ENCODE results near the gene BUD31. TPM values are rescaled to one million over a fixed set of nuclear protein-coding genes. Genes with fewer than 3 reads are reported as not detected.

BUD31 gene
- total RNA-seq, 8 experiments from 2014 or later: 105 to 221 (median 146) TPM

DNA sequence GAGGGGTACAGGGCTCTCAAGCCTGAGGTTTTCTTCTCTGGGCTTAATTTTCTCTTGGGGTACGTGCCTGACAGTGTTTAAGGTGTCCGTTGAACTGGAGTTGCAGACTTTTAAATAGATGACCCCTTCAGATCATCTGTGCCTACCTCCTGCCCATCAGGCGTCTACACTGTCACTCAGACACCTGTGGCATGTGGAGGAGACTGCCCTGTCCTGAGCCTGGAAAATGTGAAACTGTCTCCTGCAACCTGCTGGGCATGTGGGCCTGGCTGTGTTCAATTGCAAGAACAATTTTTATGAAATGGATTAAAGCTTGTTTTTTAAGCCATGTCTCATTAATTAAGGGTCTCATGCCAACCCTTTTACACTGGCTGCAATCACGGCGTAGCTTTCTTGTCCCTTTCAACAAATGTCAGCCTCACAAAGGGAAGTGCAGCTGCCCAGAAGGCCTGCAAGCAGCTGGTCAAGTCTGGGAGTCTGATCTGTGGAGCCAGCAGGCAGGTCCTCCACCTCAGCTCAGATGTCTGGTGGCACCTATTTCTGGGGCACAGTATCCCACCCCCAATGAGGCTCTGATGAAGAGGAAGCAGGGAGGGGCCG, 48.4 kb downstream of the BUD31 start:
- no peak for ATAC-seq (replicated peaks in 6 of 8)
- Histone ChIP-seq H3K27ac (no peak overlapping the region), H3K4me3 (no peak overlapping the region), H3K4me1 (replicated peaks in 1 of 2) (no peaks in the 10 kb centered on the region)
- 44 to 100% (median 93%) methylated on average over 1 to 4 of the region's 6 CpGs; no CpG with 5 or more reads in 5 of the 10 experiments for WGBS, 10 experiments
- in situ Hi-C loops (cut with MboI; ENCODE audit: low pct_unique_long_range_greater_than_20kb in 2 of 9, low sequenced_read_pairs in 9 of 9, unreplicated experiment in 9 of 9): no loop called here

DNA sequence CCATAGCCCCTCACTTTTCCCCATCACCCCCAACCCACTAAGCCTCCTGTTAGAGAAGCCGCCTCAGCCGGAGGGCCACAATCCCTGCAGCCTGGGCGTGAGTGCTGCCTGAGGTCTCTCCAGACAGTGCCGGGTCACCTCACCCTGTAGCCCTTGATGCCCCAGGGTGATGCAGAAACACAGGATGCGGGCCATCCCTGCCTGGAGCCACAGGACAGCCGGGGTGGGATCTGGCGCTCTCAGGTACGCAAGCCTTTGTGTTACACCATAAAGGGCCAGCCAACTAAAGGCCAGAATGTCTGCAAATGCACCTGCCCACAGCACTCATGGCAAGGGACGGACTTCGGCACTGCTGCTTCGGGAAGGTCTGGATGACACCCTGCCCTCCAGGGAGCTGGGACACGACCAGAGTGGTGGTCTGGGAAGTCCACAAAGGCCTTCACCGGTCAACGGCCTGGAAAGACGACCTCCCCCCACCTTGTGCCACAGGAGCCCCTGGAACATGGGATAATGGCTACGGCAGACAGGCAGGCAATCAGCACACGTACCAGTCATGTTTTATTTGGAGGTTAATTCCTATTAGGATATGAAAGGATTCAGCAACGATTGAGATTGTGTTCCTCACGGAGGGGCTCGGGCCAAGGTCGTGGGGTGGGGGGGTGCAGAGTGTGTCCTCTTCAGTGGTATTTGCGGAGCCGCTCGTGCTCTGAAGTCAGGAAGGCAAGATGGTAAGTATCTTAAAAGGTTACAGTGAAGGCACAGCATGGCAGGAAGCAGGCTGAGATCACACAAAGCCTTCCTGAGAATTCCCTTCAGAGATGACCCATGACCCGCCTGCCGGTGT, 49.1 kb downstream of the BUD31 start:
- H3K4me3 ChIP-seq: no peak overlapping the region
- H3K4me1 ChIP-seq (replicated peaks in 1 of 2): no peaks in the 10 kb centered on the region
- in situ Hi-C loops (cut with MboI; ENCODE audit: low pct_unique_long_range_greater_than_20kb in 2 of 9, low sequenced_read_pairs in 9 of 9, unreplicated experiment in 9 of 9): no loop called here
- H3K27ac ChIP-seq: no peak overlapping the region
- WGBS, 10 experiments: 70 to 100% (median 97%) methylated on average over 2 to 6 of the region's 26 CpGs; no CpG with 5 or more reads in 4 of the 10 experiments
- peak in 1 of 8 experiments; percentile 18 for ATAC-seq (replicated peaks in 6 of 8)

DNA sequence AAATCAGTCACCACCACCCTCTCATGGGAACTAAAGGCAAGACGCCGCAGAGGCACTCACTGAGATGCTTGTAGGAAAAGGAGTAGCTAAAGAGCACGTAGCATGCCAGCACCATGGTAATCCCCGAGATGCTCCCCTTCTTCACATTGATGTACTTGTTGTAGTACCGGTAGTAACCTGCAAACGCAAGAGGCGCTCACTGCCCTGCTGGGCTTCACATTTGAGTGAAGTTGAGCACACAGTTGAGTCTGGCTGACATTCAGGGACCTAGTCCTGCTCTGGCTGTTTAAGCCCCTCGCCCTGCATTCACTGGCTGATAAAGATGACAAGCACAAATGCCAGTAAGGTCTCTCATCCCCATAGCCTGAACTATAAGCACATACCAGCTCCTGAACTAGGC, 50.3 kb downstream of the BUD31 start:
- Histone ChIP-seq H3K4me3 (no peak overlapping the region), H3K27ac (no peak overlapping the region), H3K4me1 (replicated peaks in 1 of 2) (no peaks in the 10 kb centered on the region)
- in situ Hi-C loops (cut with MboI; ENCODE audit: low pct_unique_long_range_greater_than_20kb in 2 of 9, low sequenced_read_pairs in 9 of 9, unreplicated experiment in 9 of 9): no loop called here
- WGBS, 10 experiments: 70 to 100% (median 98%) methylated on average over 1 to 8 of the region's 8 CpGs; no CpG with 5 or more reads in 2 of the 10 experiments
- peak in 3 of 8 experiments; percentile 34 to 49 (median 37) for ATAC-seq (replicated peaks in 6 of 8)

DNA sequence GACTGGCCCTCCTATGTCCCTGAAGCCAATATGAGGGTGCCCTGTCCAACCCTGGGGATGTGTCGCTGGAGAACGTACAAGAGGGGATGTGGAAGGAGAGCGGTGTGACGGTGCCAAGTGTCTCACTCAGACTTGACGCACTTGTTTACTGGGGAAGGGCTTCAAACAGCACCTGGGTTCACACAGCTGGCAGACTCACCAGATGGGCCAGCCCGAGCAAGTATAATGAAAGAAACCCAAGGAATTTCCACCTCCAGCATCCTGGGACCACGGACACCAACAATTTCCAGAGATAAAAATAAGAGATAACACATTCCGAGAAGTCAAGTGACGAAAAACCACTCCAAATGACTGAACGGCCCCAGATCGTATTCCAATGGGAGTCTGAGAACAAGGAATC, 51.9 kb downstream of the BUD31 start:
- no peak overlapping the region for H3K4me3 ChIP-seq
- in situ Hi-C loops (cut with MboI; ENCODE audit: low pct_unique_long_range_greater_than_20kb in 2 of 9, low sequenced_read_pairs in 9 of 9, unreplicated experiment in 9 of 9): no loop called here
- whole genome bisulfite sequencing, 10 experiments: 72 to 100% (median 90%) methylated on average over 2 to 7 of the region's 11 CpGs; no CpG with 5 or more reads in 2 of the 10 experiments
- H3K27ac ChIP-seq: no peak overlapping the region
- peaks cover 3 to 8% of the 10 kb centered on the region in 2 donors for H3K4me1 ChIP-seq (replicated peaks in 1 of 2)
- ATAC-seq (replicated peaks in 6 of 8): no peak

DNA sequence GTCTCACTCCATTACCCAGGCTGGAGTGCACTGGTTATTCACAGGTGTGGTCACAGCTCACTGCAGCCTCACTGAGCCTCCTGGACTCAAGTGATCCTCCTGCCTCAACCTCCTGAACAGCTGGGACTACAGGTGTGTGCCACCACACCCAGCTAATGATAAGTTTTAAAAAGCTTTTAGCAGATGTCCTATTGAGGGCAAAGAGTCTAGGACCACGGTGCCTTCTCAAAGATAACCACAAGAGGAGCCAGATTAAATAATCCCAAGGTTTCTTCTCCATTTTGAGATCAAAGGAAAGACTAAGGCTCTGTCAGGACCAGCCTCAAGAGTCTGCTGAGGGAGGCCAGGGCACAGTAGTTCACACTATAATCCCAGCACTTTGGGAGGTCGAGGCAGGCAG, 52.5 kb downstream of the BUD31 start:
- H3K4me3 ChIP-seq: no peak overlapping the region
- H3K27ac ChIP-seq: no peak overlapping the region
- peaks cover 4 to 8% of the 10 kb centered on the region in 2 donors for H3K4me1 ChIP-seq (replicated peaks in 1 of 2)
- 93 to 100% (median 100%) methylated on average over 1 to 2 of the region's 2 CpGs; no CpG with 5 or more reads in 5 of the 10 experiments for WGBS, 10 experiments
- ATAC-seq (replicated peaks in 6 of 8): no peak
- in situ Hi-C loops (cut with MboI; ENCODE audit: low pct_unique_long_range_greater_than_20kb in 2 of 9, low sequenced_read_pairs in 9 of 9, unreplicated experiment in 9 of 9): no loop called here

DNA sequence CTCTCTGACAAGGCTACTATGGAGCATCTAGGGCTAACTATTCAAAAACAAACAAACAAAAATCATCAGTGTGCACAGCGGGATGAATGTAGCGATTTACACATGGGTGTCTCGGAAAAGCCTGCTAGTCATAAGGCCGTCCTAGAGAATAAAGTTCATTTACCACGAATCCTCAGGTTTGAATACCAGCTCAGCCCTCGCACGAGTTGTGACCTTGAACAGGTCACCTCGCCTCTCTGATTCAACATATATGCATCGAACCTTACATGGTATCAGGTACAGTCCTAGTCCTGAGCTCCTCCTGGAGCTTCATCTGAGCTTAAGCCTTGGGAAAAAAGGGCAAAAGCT, 56.6 kb downstream of the BUD31 start:
- H3K4me1 ChIP-seq (replicated peaks in 1 of 2): peaks cover 6 to 10% of the 10 kb centered on the region in 2 donors
- H3K4me3 ChIP-seq: peak overlapping the region; percentile 72 to 88 (median 82)
- in situ Hi-C loops (cut with MboI; ENCODE audit: low pct_unique_long_range_greater_than_20kb in 2 of 9, low sequenced_read_pairs in 9 of 9, unreplicated experiment in 9 of 9): no loop called here
- H3K27ac ChIP-seq: peak overlapping the region; percentile 83 to 94
- ATAC-seq (replicated peaks in 6 of 8): peak in 5 of 8 experiments; percentile 2 to 13 (median 6)
- 0 to 16% (median 6%) methylated on average over 3 to 8 of the region's 9 CpGs; no CpG with 5 or more reads in 2 of the 10 experiments for WGBS, 10 experiments

DNA sequence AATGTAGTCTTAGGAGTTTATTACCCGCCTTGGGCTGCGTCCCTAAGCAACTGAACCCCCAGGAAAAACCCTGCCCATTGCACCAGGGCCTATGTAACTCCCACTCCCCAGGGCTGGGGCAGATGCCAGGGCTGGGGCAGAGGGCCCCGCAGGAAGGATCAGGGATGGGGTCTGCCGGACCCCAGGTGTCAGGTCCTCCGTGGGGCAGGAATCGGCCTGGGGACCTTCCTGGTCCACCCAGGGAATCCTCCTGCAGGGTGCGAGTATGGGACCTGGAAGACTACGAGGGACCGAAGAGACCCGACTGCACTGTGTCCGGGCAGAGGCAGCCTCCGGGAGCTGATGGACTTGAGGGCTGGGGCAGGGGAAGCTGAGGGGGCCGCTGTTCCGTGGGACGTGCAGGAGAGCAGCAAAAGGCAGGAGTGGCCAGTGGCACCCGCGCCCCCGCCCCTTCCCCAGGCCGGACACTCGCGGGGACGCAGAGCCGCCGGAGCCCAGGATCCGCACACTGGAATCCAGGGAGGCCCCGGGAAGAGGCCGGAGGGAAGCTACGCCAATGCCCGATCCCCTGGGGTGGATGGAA, 59.7 kb downstream of the BUD31 start:
- WGBS, 10 experiments: 56 to 100% (median 90%) methylated on average over 1 to 6 of the region's 29 CpGs; no CpG with 5 or more reads in 5 of the 10 experiments
- in situ Hi-C loops (cut with MboI; ENCODE audit: low pct_unique_long_range_greater_than_20kb in 2 of 9, low sequenced_read_pairs in 9 of 9, unreplicated experiment in 9 of 9): no loop called here
- ATAC-seq (replicated peaks in 6 of 8): no peak

More for the DNA sequence above, 59.7 kb downstream of the BUD31 start:
- H3K4me1 ChIP-seq (replicated peaks in 1 of 2): peaks cover 9 to 10% of the 10 kb centered on the region in 2 donors
- no peak overlapping the region for H3K4me3 ChIP-seq
- no peak overlapping the region for H3K27ac ChIP-seq

Other genes starting within 250 kb of the BUD31 start
- gene KPNA7, start 200.9 kb upstream of the BUD31 start, total RNA-seq: under 1 TPM in 3 of 8 experiments, not detected in 5; 0.11 to 0.14 (median 0.14) TPM
- gene MYH16, start 136.1 kb upstream of the BUD31 start, total RNA-seq: under 1 TPM in 5 of 8 experiments, not detected in 3; 0.10 to 0.52 (median 0.14) TPM
- 100 to 1,000 TPM in 4 of 8 experiments, 10 to 100 TPM in 4; 82.9 to 171 (median 106) TPM for gene ARPC1A, start 83.1 kb upstream of the BUD31 start, total RNA-seq
- gene ARPC1B, start 34.2 kb upstream of the BUD31 start, total RNA-seq: 100 to 1,000 TPM in 3 of 8 experiments, 10 to 100 TPM in 2, 1 to 10 TPM in 3; 2.6 to 396 (median 23.9) TPM
- 100 to 1,000 TPM in 5 of 8 experiments, 10 to 100 TPM in 3; 88.1 to 172 (median 103) TPM for gene PDAP1, start 372 bp upstream of the BUD31 start, total RNA-seq
- gene PTCD1, start 29.8 kb downstream of the BUD31 start, total RNA-seq: 10 to 100 TPM in 2 of 8 experiments, 1 to 10 TPM in 6; 4.9 to 18.9 (median 7.1) TPM
- gene CPSF4, start 30.0 kb downstream of the BUD31 start, total RNA-seq: 10 to 100 TPM; 24.8 to 69.5 (median 41.8) TPM
- 100 to 1,000 TPM; 488 to 967 (median 750) TPM for gene ATP5MF, start 57.2 kb downstream of the BUD31 start, total RNA-seq
- gene ZNF789, start 63.9 kb downstream of the BUD31 start, total RNA-seq: 10 to 100 TPM in 7 of 8 experiments, 1 to 10 TPM in 1; 6.1 to 26.3 (median 16.4) TPM
- gene ZNF394, start 91.3 kb downstream of the BUD31 start, total RNA-seq: 10 to 100 TPM; 17.0 to 34.9 (median 19.5) TPM
- 10 to 100 TPM in 7 of 8 experiments, 1 to 10 TPM in 1; 9.0 to 19.7 (median 17.1) TPM for gene ZKSCAN5, start 95.7 kb downstream of the BUD31 start, total RNA-seq
- gene FAM200A, start 143.1 kb downstream of the BUD31 start, total RNA-seq: 10 to 100 TPM in 6 of 8 experiments, 1 to 10 TPM in 2; 6.6 to 18.6 (median 13.7) TPM
- 100 to 1,000 TPM in 1 of 8 experiments, 10 to 100 TPM in 7; 38.8 to 124 (median 63.6) TPM for gene ZNF655, start 149.7 kb downstream of the BUD31 start, total RNA-seq
- gene TMEM225B, start 189.3 kb downstream of the BUD31 start, total RNA-seq: 1 to 10 TPM in 5 of 8 experiments, under 1 TPM in 2, not detected in 1; 0.40 to 2.0 (median 1.7) TPM
- gene ZSCAN25, start 208.0 kb downstream of the BUD31 start, total RNA-seq: 10 to 100 TPM in 7 of 8 experiments, 1 to 10 TPM in 1; 8.2 to 22.4 (median 12.7) TPM

All from motor neuron (in vitro differentiated cells).